Measurements from ENCODE around the gene LCP1.

Gene LCP1

DNA sequence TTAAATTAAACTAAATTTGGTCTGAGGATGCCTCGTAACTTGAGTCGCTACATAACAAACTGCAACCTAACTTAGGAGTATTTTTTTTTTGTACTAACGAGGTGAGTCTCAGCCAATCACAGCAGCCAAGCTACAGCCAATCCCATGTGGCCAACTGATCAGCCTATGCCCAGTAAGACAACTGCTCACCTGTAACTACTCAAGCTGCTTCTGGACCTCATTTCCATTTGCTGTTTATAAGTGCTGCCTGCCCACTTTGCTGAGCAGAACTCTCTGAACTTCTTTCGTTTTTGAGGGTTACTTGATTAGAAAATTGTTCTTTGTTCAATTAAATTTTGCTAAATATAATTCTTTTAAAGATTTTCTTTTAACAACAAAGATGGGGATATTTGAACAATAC lies 81.0 kb downstream of the LCP1 start:
- DNase-seq (ENCODE audit: low read depth), result no peak

DNA sequence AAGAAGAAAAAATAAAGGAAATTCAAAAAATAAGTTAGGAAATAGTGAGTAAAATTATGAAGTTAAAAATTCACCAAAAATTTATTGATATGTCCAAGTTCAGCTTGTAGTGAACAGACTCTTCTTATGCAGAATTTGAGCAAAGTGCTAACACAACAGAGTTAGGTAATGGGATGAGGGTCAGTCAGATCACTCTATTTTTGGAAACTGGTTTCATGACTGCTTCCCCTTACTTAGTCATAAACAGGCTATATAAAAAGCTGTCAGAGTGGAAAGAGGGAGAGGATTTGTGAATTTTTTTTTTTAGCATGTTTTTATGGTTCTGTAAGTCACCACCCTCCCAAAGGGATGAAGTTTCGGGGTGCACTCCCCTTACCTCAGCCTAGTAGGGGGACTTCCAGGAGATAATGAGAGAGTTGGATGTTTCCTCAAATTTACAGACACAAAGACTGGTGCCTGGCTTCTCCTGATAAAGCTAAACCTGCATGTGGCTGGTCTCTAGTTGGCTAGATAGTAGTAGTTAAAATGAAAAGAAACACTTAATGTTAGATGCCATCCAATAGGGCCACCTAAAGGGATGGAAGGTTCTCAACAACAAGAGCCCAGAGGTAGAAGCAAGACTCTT lies 81.7 kb downstream of the LCP1 start:
- DNase-seq (ENCODE audit: low read depth), result no peak

DNA sequence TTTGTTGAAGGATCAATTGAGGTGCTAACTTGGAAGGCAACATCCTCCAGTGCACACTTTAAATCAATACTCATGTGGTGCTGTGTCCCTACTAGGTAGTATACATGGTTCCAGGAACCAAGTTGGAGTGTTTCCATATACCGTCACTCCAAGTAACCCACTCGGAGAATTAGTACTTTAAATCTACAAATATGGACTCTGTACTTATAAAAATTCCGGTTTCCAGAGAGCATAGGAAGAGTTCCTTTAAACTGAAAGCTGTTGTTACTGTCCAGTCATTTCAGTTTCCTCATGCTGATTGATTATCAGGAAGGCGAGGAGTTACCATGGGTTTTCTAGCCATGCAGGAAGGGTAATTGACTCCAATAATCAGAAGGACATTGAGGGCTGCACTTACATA lies 84.3 kb downstream of the LCP1 start:
- DNase-seq (ENCODE audit: low read depth), result no peak

DNA sequence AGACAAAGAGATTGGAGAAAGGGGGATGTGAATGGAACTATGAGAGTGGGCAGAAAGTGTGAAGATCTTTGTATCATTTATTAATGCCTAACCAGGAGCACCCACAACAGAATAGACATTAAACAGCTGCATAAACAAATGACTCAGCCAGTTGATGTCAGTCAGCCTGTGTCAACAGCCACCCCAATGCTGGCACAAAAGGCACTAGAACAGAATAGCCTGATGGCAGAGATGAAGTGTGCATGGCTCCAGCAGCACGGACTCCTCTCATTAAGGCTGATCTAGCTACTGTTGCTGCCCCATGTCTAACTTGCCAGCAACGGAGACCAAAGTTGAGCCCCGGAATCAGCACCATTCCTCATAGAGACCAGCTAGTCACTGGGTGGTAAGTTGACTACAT lies 85.0 kb downstream of the LCP1 start:
- DNase-seq (ENCODE audit: low read depth), result no peak

DNA sequence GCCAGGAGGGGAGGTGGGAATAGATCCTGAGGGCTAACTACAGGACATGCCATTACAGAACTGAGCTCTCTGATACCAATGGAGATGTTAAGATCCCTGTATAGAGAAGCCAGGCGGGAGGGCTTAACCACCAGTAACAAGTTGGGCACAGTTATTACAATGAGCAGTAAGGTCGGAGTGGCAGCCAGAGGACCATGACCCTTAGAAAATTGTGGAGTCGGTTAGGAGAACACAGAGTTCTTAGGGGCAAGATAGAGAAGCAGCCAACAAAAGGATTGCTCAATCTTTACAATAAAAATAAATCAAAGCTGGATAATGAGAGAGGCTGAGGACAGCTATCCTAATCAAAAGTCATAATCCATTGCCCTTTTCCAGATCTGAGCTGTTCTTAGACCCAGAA lies 87.5 kb downstream of the LCP1 start:
- DNase-seq (ENCODE audit: low read depth), result no peak

DNA sequence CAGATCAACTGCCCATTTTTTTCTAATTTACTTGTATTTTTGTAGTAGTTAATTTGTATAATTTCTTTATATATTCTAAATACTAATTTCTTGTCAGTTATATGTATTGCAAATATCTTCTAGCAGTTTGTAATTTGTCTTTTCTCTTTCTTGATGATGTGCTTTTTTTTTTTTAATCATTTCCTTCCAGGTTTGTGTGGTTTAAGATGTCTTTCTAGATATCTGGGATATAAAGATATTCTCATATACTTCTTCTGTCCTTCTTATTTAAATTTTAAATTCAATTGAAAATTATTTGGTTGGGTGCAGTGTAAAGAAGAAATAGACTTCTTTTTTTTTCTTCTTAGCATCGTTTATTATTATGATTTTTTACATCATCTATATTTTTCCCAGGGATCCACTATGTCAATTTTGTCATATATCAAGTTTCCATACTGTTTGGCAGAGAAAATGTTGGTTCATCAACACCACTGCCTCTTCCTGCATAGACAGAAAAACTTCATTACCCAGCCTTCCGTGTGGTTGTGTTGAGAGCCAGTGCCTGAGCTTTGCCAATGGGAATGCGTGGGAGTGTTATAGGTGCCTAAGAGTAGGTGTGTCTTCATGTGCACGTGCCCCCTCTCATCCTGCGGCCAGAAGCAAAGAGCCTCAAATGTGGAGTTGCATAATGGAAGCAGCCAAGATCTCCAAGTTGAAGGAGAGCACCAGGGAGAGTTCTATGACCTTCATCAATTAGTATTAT lies 93.0 kb downstream of the LCP1 start:
- DNase-seq (ENCODE audit: low read depth), result no peak

DNA sequence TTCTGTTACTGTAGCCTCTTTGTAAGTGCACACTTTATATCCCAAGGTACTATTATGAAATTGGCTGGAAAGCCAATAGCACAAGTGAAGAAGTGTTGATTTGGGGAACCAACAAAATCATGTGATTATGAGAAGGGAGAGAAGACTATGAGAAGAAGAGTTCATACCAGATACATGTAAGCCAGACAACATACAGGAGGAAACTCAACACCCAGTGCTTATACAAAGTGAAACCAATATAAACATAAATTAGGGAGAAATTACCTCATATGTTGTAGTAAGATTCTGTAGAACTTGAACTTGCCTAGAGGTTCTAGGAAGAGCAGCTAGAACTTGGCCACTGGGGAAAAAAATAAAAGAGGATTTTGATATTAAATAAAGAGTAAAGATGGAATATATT lies 94.5 kb downstream of the LCP1 start:
- no peak for DNase-seq (ENCODE audit: low read depth)

DNA sequence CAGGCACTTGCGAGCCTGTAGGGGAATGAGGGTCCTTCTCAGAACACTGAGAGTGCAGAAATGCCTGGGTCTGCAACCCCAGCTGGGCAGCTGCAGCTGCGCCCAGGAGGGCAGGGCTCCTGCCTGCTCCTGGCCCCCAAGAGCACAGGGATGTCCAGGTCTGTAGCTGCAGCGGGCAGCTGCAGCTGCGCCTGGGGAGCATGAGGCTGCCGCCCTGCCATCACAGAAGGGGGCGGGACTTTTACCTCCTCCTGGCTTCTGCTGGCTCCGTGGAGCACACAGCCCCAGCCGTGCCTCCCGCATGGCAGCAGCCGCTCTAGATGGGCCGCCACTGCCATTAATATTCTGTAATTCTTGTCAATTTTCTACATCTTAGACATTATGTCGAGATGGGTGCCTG lies 95.0 kb downstream of the LCP1 start:
- no peak for DNase-seq (ENCODE audit: low read depth)

DNA sequence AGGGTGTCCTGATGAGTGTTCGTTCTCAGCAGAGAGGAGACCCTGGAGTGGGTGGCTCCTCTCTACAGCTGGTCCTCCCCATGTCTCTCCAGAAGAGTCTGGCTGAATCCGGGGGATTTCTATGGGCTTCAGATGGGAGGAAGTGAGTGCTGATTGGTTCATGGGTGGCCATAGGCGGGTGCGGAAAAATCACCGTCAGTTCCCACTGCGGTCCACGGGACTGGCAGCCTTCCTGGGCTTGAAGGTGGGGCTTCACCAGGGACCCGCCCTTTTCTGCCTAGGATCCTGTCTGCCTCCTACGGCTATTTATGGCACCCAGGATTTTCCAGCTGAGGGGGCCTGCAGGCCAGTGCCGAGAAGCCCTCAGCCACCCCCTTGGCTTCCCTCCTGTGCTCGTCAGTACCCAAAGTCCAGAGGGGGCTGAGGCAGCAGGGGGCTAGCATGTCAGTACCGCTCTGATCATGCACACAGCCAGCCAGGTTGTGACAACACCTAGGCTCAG lies 95.5 kb downstream of the LCP1 start:
- no peak for DNase-seq (ENCODE audit: low read depth)

DNA sequence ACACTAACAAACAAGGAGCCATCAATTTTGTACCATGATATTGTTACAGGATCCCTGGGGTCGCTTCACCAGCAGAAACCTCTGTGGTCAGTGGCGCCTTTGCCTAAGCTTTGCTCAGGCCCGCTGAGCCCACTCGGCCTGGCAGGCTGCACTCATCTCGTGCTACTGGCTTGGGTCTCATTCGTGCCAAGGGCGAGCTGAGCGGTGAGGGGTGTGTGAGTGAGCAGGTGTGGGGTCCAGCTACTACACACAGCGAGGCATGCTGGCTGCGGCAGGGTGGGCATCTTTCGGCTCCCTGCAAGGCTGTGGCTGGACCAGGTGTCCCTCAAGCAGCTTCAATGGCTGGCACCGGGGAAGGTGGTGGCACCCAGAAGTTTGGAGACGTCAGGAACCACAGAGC lies 96.2 kb downstream of the LCP1 start:
- no peak for DNase-seq (ENCODE audit: low read depth)

DNA sequence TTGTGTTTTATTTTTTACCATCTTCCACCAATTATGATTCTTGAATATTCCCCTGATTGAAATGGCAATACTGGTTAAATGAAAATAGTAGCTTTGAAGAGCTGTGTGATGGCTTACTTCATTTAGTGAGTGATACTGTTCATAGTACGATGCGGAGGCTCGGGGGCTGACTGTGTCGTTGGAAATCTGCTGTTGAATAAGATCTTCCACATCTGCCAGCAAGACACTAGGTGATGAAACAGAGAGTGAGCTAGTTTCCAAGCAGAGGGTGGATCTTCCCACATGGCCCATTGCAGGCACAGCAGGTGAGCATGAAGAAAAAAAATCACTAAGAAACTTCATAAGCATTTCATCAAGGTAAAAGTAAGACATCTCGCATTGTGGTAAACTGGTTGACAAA lies 99.7 kb downstream of the LCP1 start:
- no peak for DNase-seq (ENCODE audit: low read depth)

DNA sequence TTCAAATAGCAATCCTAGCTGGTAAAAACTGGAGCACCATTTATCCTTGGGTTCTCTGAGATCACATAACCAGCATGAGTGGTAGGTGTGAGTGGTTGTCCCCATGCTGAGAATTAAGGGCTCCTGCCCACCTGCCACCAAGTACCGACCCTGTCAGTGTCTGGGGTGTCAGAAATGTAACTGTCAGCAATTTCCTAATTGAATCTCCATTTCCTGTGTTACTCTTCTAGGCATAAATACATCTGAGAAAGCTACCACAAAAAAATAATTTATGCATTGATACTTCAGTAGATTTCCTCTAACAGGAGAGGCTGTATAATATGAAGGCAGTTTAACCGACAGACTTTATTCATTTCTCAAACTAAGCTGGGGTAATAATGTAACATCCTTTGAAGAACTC lies 102.2 kb downstream of the LCP1 start:
- no peak for DNase-seq (ENCODE audit: low read depth)

DNA sequence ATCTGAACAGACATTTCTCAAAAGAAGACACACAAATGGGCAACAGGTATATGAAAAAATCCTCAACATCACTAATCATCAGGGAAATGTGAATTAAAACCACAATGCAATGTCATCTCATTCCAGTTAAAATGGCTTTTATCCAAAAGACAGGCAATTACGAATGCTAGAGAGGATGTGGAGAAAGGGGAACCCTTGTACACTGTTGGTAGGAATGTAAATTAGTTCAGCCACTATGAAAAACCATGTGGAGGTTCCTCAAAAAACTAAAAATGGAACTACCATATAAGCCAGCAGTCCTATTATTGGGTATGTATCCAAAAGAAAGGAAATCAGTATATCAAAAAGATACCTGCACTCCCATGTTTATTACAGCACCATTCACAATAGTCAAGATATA lies 104.7 kb downstream of the LCP1 start:
- no peak for DNase-seq (ENCODE audit: low read depth)

DNA sequence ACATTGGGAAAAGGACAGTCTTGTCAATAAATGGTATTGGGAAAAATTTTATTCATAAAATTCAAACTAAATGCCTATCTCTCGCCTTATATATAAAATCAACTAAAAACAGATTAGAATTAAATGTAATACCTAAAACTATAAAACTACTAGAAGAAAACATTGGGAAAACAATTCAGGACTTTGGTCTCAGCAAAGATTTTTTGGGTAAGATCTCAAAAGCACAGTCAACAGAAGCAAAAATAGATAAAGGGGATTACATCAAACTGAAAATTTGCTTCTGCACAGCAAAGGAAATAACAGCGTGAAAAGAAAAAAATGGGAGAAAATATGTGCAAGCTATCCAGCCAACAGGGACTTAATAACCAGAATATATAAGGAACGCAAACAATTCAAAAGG lies 105.2 kb downstream of the LCP1 start:
- DNase-seq (ENCODE audit: low read depth), result no peak
